Spleen (tissue), 11 donors: ENCODE measurements around the gene PDXK. TPM values are rescaled to one million over a fixed set of nuclear protein-coding genes. Genes with fewer than 3 reads are reported as not detected.
A peak's percentile ranks its signal among the peaks of the same experiment; 100 is the strongest.

Experiments
- DNase-seq: peaks from one replicate; pipeline ENCODE4 v3.0.0-alpha.2; 2020
- H3K27ac ChIP-seq, 8 donors: fragments of 200-600 bp; sonication (generic) in 7 of 8; 1 replicate in 4 of 8; 2 replicates in 4 of 8; pipeline versions ENCODE4 v1.5.0 to v1.8.0; 2016 to 2021; ENCODE audit warnings: inconsistent platforms in 4 of 8, mild to moderate bottlenecking in 4 of 8, moderate library complexity in 1 of 8
- H3K27me3 ChIP-seq, 7 donors: fragments of 200-600 bp; sonication (generic) in 6 of 7; replicated peaks in 1 of 7; 1 replicate in 4 of 7; 2 replicates in 3 of 7; pipeline versions ENCODE4 v1.5.0 to v1.8.0; 2016 to 2021; ENCODE audit warnings: inconsistent platforms in 3 of 7, mild to moderate bottlenecking in 1 of 7
- H3K36me3 ChIP-seq, 6 donors: fragments of 200-600 bp; sonication (generic) in 5 of 6; 1 replicate in 4 of 6; 2 replicates in 2 of 6; pipeline versions ENCODE4 v1.5.0 to v1.8.0; 2016 to 2021; ENCODE audit warnings: inconsistent platforms in 2 of 6
- H3K4me1 ChIP-seq, 6 donors: fragments of 200-600 bp; sonication (generic) in 5 of 6; 1 replicate in 3 of 6; 2 replicates in 3 of 6; pipeline versions ENCODE4 v1.5.0 to v1.8.0; 2016 to 2021; ENCODE audit warnings: inconsistent platforms in 3 of 6
- H3K4me3 ChIP-seq, 8 donors: fragments of 200-600 bp; sonication (generic) in 7 of 8; 1 replicate in 4 of 8; 2 replicates in 4 of 8; pipeline versions ENCODE4 v1.5.0 to v1.8.0; 2016 to 2021; ENCODE audit warnings: inconsistent platforms in 4 of 8, mild to moderate bottlenecking in 4 of 8, moderate library complexity in 2 of 8
- H3K9me3 ChIP-seq, 8 donors: fragments of 200-600 bp; sonication (generic) in 7 of 8; 1 replicate in 4 of 8; 2 replicates in 4 of 8; pipeline versions ENCODE4 v1.5.0 to v1.8.0; 2016 to 2021; ENCODE audit warnings: inconsistent platforms in 4 of 8
- CTCF ChIP-seq, 11 experiments: fragments of 200-600 bp in 7 of 11; fragments of 450-650 bp in 4 of 11; sonication (generic) in 4 of 11; IDR thresholded peaks in 8 of 11; conservative IDR thresholded peaks in 3 of 11; 1 replicate in 7 of 11; 2 replicates in 4 of 11; pipeline versions ENCODE4 v1.4.0 to v1.8.0; 2016 to 2021; ENCODE audit warnings: antibody characterized with exemption in 11 of 11, inconsistent platforms in 4 of 11, mild to moderate bottlenecking in 1 of 11
- POLR2A ChIP-seq, 3 donors: fragments of 450-650 bp; IDR thresholded peaks; one replicate each; pipeline ENCODE4 v1.5.1; 2017; ENCODE audit warnings: antibody characterized with exemption in 3 of 3, mild to moderate bottlenecking in 1 of 3
- POLR2AphosphoS5 ChIP-seq, 3 donors: sonication (generic); formaldehyde crosslinking; IDR thresholded peaks; one replicate each; pipeline ENCODE4 v1.5.1; 2017; ENCODE audit warnings: antibody characterized with exemption in 3 of 3
- WGBS, 5 donors: extraction: QIAGEN DNeasy Blood & Tissue Kit in 3 of 5; methylation state at CpG; one replicate each; pipeline versions ENCODE4 v1.1.5 to v1.1.7; 2013 to 2018; 5-methylcytosine and 5-hydroxymethylcytosine counted together
- intact Hi-C: fragments of 100-400 bp; cut with DNase I; formaldehyde crosslinking; loops from one replicate; pipeline ENCODE4 v1.15.0; 2023; ENCODE audit warnings: low total_unique reads
- polyA plus RNA-seq, 3 donors: library from polyadenylated mRNA; stranded (reverse); fragments of 200-250 nt; gene quantifications; one replicate each; pipeline ENCODE4 v1.2.1, GENCODE V29; 2013
- total RNA-seq, 7 donors: library from RNA; depleted of rRNA in 3 of 7; stranded (reverse); fragments of >200 nt in 3 of 7; fragmentation: NEBNext Ultra II Directional in 4 of 7; extraction: Animal tissue kit (Norgen Biotek cat#: 25700) in 4 of 7; gene quantifications; one replicate each; pipeline versions ENCODE4 v1.1.0 to v1.2.1, GENCODE V29; 2016 to 2021
- donor health status: healthy with polysubstance abuse.
- donor health status: DM: no; HTN: no; CAD: no; lungs with moderate emphysema.
- donor health status: DM: no; HTN: no; CAD: no.
- donor health status: Bipolar disorder and iron deficiency.
- donor health status: healthy.
- donor health status: DM: no; HTN: no; CAD: no.
- donor health status: DM: yes; HTN: yes; CAD: no.

The PDXK gene
- total and polyA plus RNA-seq, 10 donors, result 17.9 to 82.9 (median 51.0) TPM

DNA sequence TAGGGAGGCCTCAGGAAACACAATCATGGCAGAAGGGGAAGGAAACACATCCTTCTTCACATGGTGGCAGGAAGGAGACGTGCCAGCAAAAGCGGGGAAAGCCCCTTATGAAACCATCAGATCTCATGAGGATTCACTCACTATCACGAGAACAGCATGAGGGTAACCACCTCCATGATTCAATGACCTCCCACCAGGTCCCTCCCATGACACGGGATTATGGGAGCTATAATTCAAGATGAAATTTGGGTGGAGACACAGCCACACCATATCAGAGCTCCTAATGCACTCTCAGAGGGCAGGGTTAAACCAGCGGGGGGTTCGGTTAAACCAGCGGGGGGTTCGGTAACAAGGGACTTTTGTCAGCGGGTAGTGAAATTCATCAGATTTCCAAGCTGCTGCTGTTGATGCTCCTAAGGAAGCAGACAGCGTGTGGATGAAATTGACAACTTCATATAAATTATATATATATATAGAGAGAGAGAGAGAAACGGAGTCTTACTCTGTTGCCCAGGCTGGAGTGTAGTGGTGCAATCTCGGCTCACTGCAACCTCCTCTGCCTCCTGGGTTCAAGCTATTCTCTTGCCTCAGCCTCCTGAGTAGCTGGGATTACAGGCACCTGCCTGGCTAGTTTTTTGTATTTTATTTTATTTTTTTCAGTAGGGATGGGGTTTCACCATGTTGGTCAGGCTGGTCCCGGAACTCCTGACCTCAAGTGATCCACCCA is 52.9 kb downstream of the PDXK start:
- Histone ChIP-seq H3K27me3 (no peaks in the 10 kb centered on the region), H3K36me3 (peaks cover 0 to 24% (median 19%) of the 10 kb centered on the region in 6 donors), H3K4me1 (peaks cover 13 to 59% (median 22%) of the 10 kb centered on the region in 6 donors), H3K4me3 (no peak overlapping the region), H3K27ac (no peak overlapping the region), H3K9me3 (no peaks in the 10 kb centered on the region)
- TF ChIP-seq CTCF (IDR thresholded peaks at IDR 0.05 in 8 of 11, conservative IDR thresholded peaks at IDR 0.05 in 3 of 11), result no peak
- no peak for TF ChIP-seq POLR2A (IDR thresholded peaks at IDR 0.05)
- TF ChIP-seq POLR2AphosphoS5 (IDR thresholded peaks at IDR 0.05), result no peak
- no peak for DNase-seq
- WGBS, 5 donors, result 73 to 80% (median 76%) methylated on average over 13 of the region's 13 CpGs
- intact Hi-C loops, result no loop called here

DNA sequence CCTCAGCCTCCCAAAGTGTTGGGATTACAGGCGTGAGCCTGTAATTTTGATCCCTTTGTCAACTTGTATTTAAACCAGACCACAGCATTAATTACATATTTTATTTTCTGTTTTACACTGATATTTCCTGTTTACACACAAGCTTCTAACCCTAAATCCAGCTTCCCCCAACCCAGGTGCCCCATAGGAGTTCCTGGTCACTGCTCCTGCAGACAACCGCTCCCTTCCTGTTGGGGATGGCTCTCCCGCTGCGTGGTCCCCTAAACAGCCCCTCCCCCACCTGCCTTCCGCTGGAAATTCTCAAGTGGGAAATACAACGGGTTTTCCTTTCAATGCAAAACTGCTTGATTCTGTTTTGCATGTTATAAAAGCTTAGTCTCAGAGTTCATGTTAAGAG is 53.5 kb downstream of the PDXK start:
- no peak overlapping the region for H3K4me3 ChIP-seq
- H3K27ac ChIP-seq, result no peak overlapping the region
- peaks cover 0 to 24% (median 19%) of the 10 kb centered on the region in 6 donors for H3K36me3 ChIP-seq
- WGBS, 5 donors, result 59 to 75% (median 73%) methylated on average over 6 of the region's 6 CpGs
- no peak for DNase-seq
- H3K4me1 ChIP-seq, result peaks cover 13 to 62% (median 22%) of the 10 kb centered on the region in 6 donors
- intact Hi-C loops, result no loop called here
- H3K9me3 ChIP-seq, result no peaks in the 10 kb centered on the region
- no peak for TF ChIP-seq CTCF (IDR thresholded peaks at IDR 0.05 in 8 of 11, conservative IDR thresholded peaks at IDR 0.05 in 3 of 11)
- TF ChIP-seq POLR2A (IDR thresholded peaks at IDR 0.05), result no peak
- no peak for TF ChIP-seq POLR2AphosphoS5 (IDR thresholded peaks at IDR 0.05)
- H3K27me3 ChIP-seq, result no peaks in the 10 kb centered on the region

DNA sequence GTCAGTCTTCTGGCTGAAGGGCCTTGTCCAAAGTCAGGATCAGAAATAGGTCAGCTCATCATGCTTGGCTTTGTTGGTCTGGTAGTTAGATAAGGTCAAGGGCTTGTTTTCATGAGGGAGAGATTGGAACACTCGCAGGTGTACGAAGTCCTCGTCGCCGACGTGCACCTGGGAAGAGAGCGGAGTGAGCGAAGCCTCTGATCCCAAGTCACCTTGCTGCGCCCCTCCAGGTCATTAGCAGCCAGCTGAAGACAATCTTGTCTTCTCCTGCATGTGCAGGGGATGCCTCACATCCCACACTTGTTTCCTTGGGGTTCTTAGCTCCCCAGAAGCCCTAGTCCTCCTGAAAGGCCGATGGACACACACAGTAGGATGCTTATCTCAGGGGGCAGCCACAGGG is 55.2 kb downstream of the PDXK start:
- Histone ChIP-seq H3K36me3 (peaks cover 0 to 24% (median 19%) of the 10 kb centered on the region in 6 donors), H3K27me3 (no peaks in the 10 kb centered on the region), H3K9me3 (no peaks in the 10 kb centered on the region), H3K27ac (no peak overlapping the region), H3K4me3 (no peak overlapping the region), H3K4me1 (peaks cover 13 to 71% (median 25%) of the 10 kb centered on the region in 6 donors)
- TF ChIP-seq CTCF (IDR thresholded peaks at IDR 0.05 in 8 of 11, conservative IDR thresholded peaks at IDR 0.05 in 3 of 11), result no peak
- no peak for TF ChIP-seq POLR2AphosphoS5 (IDR thresholded peaks at IDR 0.05)
- no peak for TF ChIP-seq POLR2A (IDR thresholded peaks at IDR 0.05)
- no peak for DNase-seq
- 93 to 97% (median 96%) methylated on average over 10 of the region's 10 CpGs for WGBS, 5 donors
- intact Hi-C loops, result no loop called here

- H3K27me3 ChIP-seq, result no peaks in the 10 kb centered on the region
- intact Hi-C loops, result no loop called here
- H3K9me3 ChIP-seq, result no peaks in the 10 kb centered on the region
- TF ChIP-seq CTCF (IDR thresholded peaks at IDR 0.05 in 8 of 11, conservative IDR thresholded peaks at IDR 0.05 in 3 of 11) (no peak), POLR2AphosphoS5 (IDR thresholded peaks at IDR 0.05) (no peak), POLR2A (IDR thresholded peaks at IDR 0.05) (no peak)
- DNase-seq, result no peak
- H3K27ac ChIP-seq, result peak overlapping the region in 3 of 8 donors; percentile 95 to 96 (median 95)
- peak overlapping the region; percentile 81 to 99 (median 91) for H3K4me3 ChIP-seq
- peaks cover 0 to 24% (median 19%) of the 10 kb centered on the region in 6 donors for H3K36me3 ChIP-seq
- 75 to 90% (median 82%) methylated on average over 12 of the region's 12 CpGs for WGBS, 5 donors
- H3K4me1 ChIP-seq, result peaks cover 13 to 78% (median 25%) of the 10 kb centered on the region in 6 donors
These were observed 56.3 kb downstream of the PDXK start for GRCh38 chr21:43775190-43775589.
